WERI-Rb-1 (cell line): ENCODE results near the gene KDM4D.

Experiments
- DNase-seq: peaks from one replicate; pipeline ENCODE4 v3.0.0-alpha.2; 2020
- H3K27ac ChIP-seq: fragments of 250-450 bp; sonication (Bioruptor Pico); 2 replicates; pipeline ENCODE4 v1.5.1; 2020; ENCODE audit warnings: mild to moderate bottlenecking, moderate library complexity
- H3K27me3 ChIP-seq: fragments of 250-450 bp; sonication (Bioruptor Pico); 2 replicates; pipeline ENCODE4 v1.5.1; 2021; ENCODE audit warnings: mild to moderate bottlenecking, low read depth, moderate library complexity; ENCODE audit not compliant: insufficient read depth, severe bottlenecking
- H3K36me3 ChIP-seq: fragments of 250-450 bp; sonication (Bioruptor Pico); 2 replicates; pipeline ENCODE4 v1.5.1; 2020; ENCODE audit warnings: mild to moderate bottlenecking, moderate library complexity
- H3K4me3 ChIP-seq: 2 replicates; pipeline ENCODE4 v1.5.1; 2011; ENCODE audit warnings: low read depth, mild to moderate bottlenecking, control low read depth, low read length
- H3K9me3 ChIP-seq: fragments of 250-450 bp; sonication (Bioruptor Pico); 2 replicates; pipeline ENCODE4 v1.5.1; 2021; ENCODE audit warnings: mild to moderate bottlenecking, moderate library complexity; ENCODE audit not compliant: severe bottlenecking
- TF ChIP-seq, protein P1 (sequence below): IDR thresholded peaks from 2 replicates; pipeline ENCODE4 v1.5.1; 2011; ENCODE audit warnings: low read depth, mild to moderate bottlenecking, control low read depth, inconsistent platforms, low read length

KDM4D gene

DNA sequence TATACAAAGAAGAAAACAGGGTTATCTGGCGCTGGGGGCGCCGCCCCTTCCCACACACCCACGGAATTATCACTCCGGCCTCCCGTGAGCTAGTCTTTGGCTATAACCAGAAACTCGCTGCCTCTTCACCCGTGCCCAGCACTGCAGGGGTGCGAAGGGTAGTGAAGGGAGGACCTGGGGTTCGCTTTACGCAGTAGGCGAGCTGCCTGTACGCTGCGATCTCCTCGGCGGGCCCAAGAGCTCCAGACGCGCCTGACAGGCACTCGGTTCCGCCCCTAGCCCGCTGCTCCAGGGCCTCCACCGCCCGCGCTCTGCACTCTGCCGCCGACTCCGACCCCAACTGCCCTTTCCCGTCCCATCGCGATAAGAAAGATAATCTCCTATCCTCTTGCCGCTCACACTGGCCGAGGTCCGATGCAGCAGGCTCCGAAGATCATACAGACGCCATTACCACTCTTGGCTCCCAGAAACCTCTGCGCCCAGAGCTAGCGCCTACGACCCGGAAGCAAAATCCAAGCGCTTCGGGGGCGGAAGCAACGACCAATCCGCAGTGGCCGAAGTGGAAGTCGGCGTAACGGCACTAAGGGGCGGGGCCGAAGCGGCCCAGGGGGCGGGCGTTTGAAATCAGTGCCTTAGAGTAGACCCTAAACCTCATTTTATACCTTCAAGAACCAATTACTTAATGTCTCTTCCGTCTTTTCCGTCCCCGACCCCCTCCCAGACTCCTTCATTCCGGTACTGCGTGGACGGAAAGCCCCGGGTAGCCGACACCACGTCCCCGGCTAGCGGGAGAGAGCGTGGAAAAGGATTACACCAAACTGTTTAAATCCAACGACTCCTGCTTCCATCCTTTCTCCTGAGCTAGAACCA is at the start of gene KDM4D, which contains the start of gene CWC15:
Gene KDM4D (plus strand): TSS at position 611 of the 870 bp plus-strand sequence. CDS start 23,664 bp downstream, outside the sequence.
Gene CWC15 (minus strand): TSS at position 458 of the 870 bp plus-strand sequence. CDS start 1,371 bp downstream, outside the sequence.
- peak within 1 kb of the TSS; percentile 85 for H3K27ac ChIP-seq
- TF ChIP-seq, protein P1, sequence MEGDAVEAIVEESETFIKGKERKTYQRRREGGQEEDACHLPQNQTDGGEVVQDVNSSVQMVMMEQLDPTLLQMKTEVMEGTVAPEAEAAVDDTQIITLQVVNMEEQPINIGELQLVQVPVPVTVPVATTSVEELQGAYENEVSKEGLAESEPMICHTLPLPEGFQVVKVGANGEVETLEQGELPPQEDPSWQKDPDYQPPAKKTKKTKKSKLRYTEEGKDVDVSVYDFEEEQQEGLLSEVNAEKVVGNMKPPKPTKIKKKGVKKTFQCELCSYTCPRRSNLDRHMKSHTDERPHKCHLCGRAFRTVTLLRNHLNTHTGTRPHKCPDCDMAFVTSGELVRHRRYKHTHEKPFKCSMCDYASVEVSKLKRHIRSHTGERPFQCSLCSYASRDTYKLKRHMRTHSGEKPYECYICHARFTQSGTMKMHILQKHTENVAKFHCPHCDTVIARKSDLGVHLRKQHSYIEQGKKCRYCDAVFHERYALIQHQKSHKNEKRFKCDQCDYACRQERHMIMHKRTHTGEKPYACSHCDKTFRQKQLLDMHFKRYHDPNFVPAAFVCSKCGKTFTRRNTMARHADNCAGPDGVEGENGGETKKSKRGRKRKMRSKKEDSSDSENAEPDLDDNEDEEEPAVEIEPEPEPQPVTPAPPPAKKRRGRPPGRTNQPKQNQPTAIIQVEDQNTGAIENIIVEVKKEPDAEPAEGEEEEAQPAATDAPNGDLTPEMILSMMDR, result no peak

DNA sequence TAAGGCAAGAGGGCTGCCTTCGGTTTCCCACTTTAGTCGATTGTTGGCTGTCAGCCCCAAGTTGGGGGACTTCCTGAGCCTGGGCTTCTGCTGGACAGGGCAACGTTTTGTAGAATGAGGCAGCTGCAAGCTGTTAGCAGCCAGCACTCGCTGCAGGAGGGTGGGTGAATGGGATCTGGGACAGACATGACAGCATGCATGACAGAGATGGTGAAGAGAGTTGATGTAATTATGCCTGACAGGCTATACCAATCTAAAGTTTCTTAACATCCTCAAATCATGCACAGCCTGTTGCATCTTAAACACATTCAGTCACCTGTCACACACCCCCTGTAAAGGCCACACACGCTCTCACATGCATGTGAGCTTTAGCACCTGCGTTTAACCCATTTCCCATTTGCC is 49.3 kb upstream of the KDM4D start:
- H3K36me3 ChIP-seq, result no peaks in the 10 kb centered on the region
- no peak overlapping the region for H3K4me3 ChIP-seq
- DNase-seq, result no peak
- H3K27ac ChIP-seq, result no peak overlapping the region
- TF ChIP-seq, protein P1, result no peak
- no peaks in the 10 kb centered on the region for H3K9me3 ChIP-seq
- no peaks in the 10 kb centered on the region for H3K27me3 ChIP-seq

More for the DNA sequence above, at the start of gene KDM4D, which contains the start of gene CWC15:
- no peaks in the 10 kb centered on the region for H3K27me3 ChIP-seq
- DNase-seq, result peak; percentile 95
- H3K9me3 ChIP-seq, result no peaks in the 10 kb centered on the region
- peaks cover 38% of the 10 kb centered on the region for H3K36me3 ChIP-seq
- H3K4me3 ChIP-seq, result peak within 1 kb of the TSS; percentile 74

DNA sequence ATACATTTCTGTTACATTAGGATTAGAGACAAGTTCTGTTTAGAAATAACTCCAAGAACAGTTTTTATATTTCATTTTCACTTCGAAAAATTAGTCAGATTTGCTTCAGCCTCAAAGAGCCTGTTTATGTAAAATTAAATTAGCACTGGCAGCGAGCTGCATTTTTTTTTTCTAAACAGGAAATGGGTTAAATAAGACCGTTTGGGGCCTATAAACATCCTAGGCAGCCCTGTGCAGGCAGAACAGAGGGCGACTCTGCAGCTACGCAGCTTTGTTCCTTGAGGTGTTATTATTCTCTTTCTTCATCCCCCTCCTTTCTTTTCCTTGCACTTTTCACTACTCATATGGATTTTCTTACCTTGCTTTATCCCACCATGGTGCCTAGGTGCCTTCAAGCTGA is 48.9 kb upstream of the KDM4D start:
- DNase-seq, result no peak
- TF ChIP-seq, protein P1, result no peak
- no peaks in the 10 kb centered on the region for H3K9me3 ChIP-seq

DNA sequence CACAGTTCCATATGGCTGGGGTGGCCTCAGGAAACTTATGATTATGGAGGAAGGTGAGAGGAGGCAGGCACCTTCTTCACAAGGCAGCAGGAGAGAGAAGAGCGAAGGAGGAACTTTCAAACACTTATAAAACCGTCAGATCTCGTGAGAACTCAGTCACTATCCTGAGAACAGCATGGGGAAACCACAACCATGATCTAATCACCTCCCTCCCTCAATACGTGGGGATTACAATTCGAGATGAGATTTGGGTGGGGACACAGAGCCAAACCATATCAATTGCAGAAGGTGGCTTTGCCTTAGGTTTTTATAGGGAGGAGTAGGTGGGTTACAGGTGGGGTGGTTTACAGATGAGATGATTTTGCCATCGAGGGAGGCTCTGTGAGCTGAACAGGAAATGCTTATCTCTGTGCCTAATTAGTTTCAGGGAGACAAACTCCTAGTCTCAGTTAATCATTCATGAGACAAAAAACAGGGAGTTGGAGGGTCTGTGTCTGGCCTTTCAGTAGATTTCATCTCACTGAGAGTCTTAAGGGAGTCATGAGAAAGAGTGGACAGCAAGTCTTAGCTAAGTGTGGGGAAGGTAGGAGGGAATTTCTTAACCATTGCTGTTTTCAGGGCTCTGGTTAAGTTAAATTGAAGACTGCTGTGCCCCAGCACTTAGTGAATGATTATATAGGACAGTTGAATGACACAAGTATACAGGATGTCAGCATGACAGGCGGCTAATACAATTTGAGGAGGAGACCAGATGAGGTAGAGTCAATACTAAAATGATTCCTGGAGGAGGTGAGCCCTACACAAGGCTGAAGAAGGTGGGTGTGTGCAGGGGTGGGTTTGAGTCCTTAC is 47.9 kb upstream of the KDM4D start:
- TF ChIP-seq, protein P1, result no peak
- no peak for DNase-seq
- H3K36me3 ChIP-seq, result no peaks in the 10 kb centered on the region
- no peaks in the 10 kb centered on the region for H3K9me3 ChIP-seq
- no peak overlapping the region for H3K27ac ChIP-seq
- H3K27me3 ChIP-seq, result no peaks in the 10 kb centered on the region
- H3K4me3 ChIP-seq, result no peak overlapping the region

More for the DNA sequence above, 48.9 kb upstream of the KDM4D start:
- Histone ChIP-seq H3K4me3 (no peak overlapping the region), H3K27ac (no peak overlapping the region), H3K36me3 (no peaks in the 10 kb centered on the region), H3K27me3 (no peaks in the 10 kb centered on the region)

DNA sequence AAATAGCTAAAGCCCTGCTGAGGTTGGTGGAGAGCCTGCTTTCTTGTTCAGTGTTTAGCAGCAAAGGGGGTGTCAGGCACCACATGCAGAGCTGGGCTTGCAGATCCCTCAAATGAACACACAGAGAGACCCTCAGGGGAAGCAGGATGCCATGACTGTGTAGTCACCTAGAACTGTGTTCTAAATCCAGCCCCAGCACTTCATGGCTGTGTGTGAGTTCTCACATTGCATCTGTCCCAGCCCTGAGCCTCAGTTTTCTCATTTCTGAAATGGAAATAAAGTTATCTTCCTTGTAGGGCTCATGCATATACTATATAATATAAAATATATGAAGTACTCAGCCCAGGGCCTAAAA is 47.3 kb upstream of the KDM4D start:
- Histone ChIP-seq H3K27me3 (no peaks in the 10 kb centered on the region), H3K4me3 (no peak overlapping the region), H3K27ac (no peak overlapping the region), H3K36me3 (no peaks in the 10 kb centered on the region), H3K9me3 (no peaks in the 10 kb centered on the region)
- no peak for DNase-seq
- TF ChIP-seq, protein P1, result no peak
